ENCODE measurements around the gene HOXA10.

Gene HOXA10

GRCh38 chr7:27166531-27167505 lies 7.3 kb downstream of the HOXA10 start:
- no peaks in the 10 kb centered on the region for H3K36me3 ChIP-seq (ENCODE audit: insufficient read depth, low read length)
- H3K4me3 ChIP-seq (ENCODE audit: low read length): no peak overlapping the region
- no peak overlapping the region for H3K9ac ChIP-seq (ENCODE audit: low read depth, low read length)
- no peak overlapping the region for H3K27ac ChIP-seq (ENCODE audit: low read depth, low read length)
- WGBS: 5% methylated on average over 50 of the region's 50 CpGs
- H3K9me3 ChIP-seq (ENCODE audit: insufficient read depth, low read depth, low read length): 0 out of 2 replicates have a peak, but pooled peaks cover 8% of the 10 kb centered on the region
- H3K27me3 ChIP-seq (ENCODE audit: insufficient read depth, low read length): peaks cover 100% of the 10 kb centered on the region
- no peaks in the 10 kb centered on the region for H3K4me1 ChIP-seq (ENCODE audit: insufficient read depth, low read length)

- Histone ChIP-seq H3K36me3 (ENCODE audit: insufficient read depth, low read length) (no peaks in the 10 kb centered on the region), H3K27me3 (ENCODE audit: insufficient read depth, low read length) (peaks cover 100% of the 10 kb centered on the region), H3K9ac (ENCODE audit: low read depth, low read length) (no peak overlapping the region), H3K9me3 (ENCODE audit: insufficient read depth, low read depth, low read length) (0 out of 2 replicates have a peak, but pooled peaks cover 5% of the 10 kb centered on the region), H3K4me3 (ENCODE audit: low read length) (no peak overlapping the region), H3K4me1 (ENCODE audit: insufficient read depth, low read length) (no peaks in the 10 kb centered on the region), H3K27ac (ENCODE audit: low read depth, low read length) (no peak overlapping the region)
- 8% methylated on average over 46 of the region's 46 CpGs for WGBS
These were observed 8.1 kb downstream of the HOXA10 start for GRCh38 chr7:27165996-27166530.

- 10% methylated on average over 80 of the region's 82 CpGs for WGBS
These were observed 8.8 kb downstream of the HOXA10 start, which contains the start of gene HOXA9 for GRCh38 chr7:27165089-27165995. Gene HOXA9, minus strand, starts transcription at chr7:27165537. Its CDS starts 80 bp downstream, at chr7:27165457.

GRCh38 chr7:27164367-27165088 lies 9.6 kb downstream of the HOXA10 start:
- Histone ChIP-seq H3K9ac (ENCODE audit: low read depth, low read length) (no peak overlapping the region), H3K9me3 (ENCODE audit: insufficient read depth, low read depth, low read length) (0 out of 2 replicates have a peak, but pooled peaks cover 4% of the 10 kb centered on the region), H3K27me3 (ENCODE audit: insufficient read depth, low read length) (peaks cover 100% of the 10 kb centered on the region), H3K27ac (ENCODE audit: low read depth, low read length) (no peak overlapping the region), H3K4me3 (ENCODE audit: low read length) (no peak overlapping the region), H3K36me3 (ENCODE audit: insufficient read depth, low read length) (no peaks in the 10 kb centered on the region), H3K4me1 (ENCODE audit: insufficient read depth, low read length) (no peaks in the 10 kb centered on the region)
- 3% methylated on average over 47 of the region's 47 CpGs for WGBS

More at GRCh38 chr7:27165089-27165995, 8.8 kb downstream of the HOXA10 start, which contains the start of gene HOXA9:
- no peak within 1 kb of the TSS for H3K4me3 ChIP-seq (ENCODE audit: low read length)
- no peaks in the 10 kb centered on the region for H3K36me3 ChIP-seq (ENCODE audit: insufficient read depth, low read length)
- H3K9ac ChIP-seq (ENCODE audit: low read depth, low read length): no peak within 1 kb of the TSS
- 0 out of 2 replicates have a peak, but pooled peaks cover 4% of the 10 kb centered on the region for H3K9me3 ChIP-seq (ENCODE audit: insufficient read depth, low read depth, low read length)
- no peak within 1 kb of the TSS for H3K27ac ChIP-seq (ENCODE audit: low read depth, low read length)
- H3K27me3 ChIP-seq (ENCODE audit: insufficient read depth, low read length): peaks cover 100% of the 10 kb centered on the region
- H3K4me1 ChIP-seq (ENCODE audit: insufficient read depth, low read length): no peaks in the 10 kb centered on the region

GRCh38 chr7:27164045-27164366 lies 10.1 kb downstream of the HOXA10 start:
- 4% methylated on average over 12 of the region's 12 CpGs for WGBS
- peaks cover 100% of the 10 kb centered on the region for H3K27me3 ChIP-seq (ENCODE audit: insufficient read depth, low read length)
- H3K9me3 ChIP-seq (ENCODE audit: insufficient read depth, low read depth, low read length): 0 out of 2 replicates have a peak, but pooled peaks cover 4% of the 10 kb centered on the region
- no peak overlapping the region for H3K4me3 ChIP-seq (ENCODE audit: low read length)
- H3K4me1 ChIP-seq (ENCODE audit: insufficient read depth, low read length): no peaks in the 10 kb centered on the region
- H3K9ac ChIP-seq (ENCODE audit: low read depth, low read length): no peak overlapping the region
- H3K27ac ChIP-seq (ENCODE audit: low read depth, low read length): no peak overlapping the region
- H3K36me3 ChIP-seq (ENCODE audit: insufficient read depth, low read length): no peaks in the 10 kb centered on the region

- no peak overlapping the region for H3K27ac ChIP-seq (ENCODE audit: low read depth, low read length)
- 16% methylated on average over 24 of the region's 24 CpGs for WGBS
- H3K9me3 ChIP-seq (ENCODE audit: insufficient read depth, low read depth, low read length): 0 out of 2 replicates have a peak, but pooled peaks cover 4% of the 10 kb centered on the region
- H3K36me3 ChIP-seq (ENCODE audit: insufficient read depth, low read length): no peaks in the 10 kb centered on the region
- peaks cover 100% of the 10 kb centered on the region for H3K27me3 ChIP-seq (ENCODE audit: insufficient read depth, low read length)
- H3K9ac ChIP-seq (ENCODE audit: low read depth, low read length): no peak overlapping the region
- no peaks in the 10 kb centered on the region for H3K4me1 ChIP-seq (ENCODE audit: insufficient read depth, low read length)
- no peak overlapping the region for H3K4me3 ChIP-seq (ENCODE audit: low read length)
These were observed 10.7 kb downstream of the HOXA10 start for GRCh38 chr7:27163288-27164044.

- Histone ChIP-seq H3K27me3 (ENCODE audit: insufficient read depth, low read length) (peaks cover 100% of the 10 kb centered on the region), H3K4me3 (ENCODE audit: low read length) (no peak overlapping the region), H3K9ac (ENCODE audit: low read depth, low read length) (no peak overlapping the region), H3K27ac (ENCODE audit: low read depth, low read length) (no peak overlapping the region), H3K9me3 (ENCODE audit: insufficient read depth, low read depth, low read length) (0 out of 2 replicates have a peak, but pooled peaks cover 4% of the 10 kb centered on the region), H3K36me3 (ENCODE audit: insufficient read depth, low read length) (no peaks in the 10 kb centered on the region), H3K4me1 (ENCODE audit: insufficient read depth, low read length) (no peaks in the 10 kb centered on the region)
- WGBS: 70% methylated on average over 6 of the region's 7 CpGs
These were observed 11.4 kb downstream of the HOXA10 start for GRCh38 chr7:27162561-27163287.

GRCh38 chr7:27161721-27162560 lies 12.2 kb downstream of the HOXA10 start:
- 17% methylated on average over 28 of the region's 30 CpGs for WGBS
- H3K4me3 ChIP-seq (ENCODE audit: low read length): no peak overlapping the region
- peaks cover 7% of the 10 kb centered on the region; the same call in 1 of the 2 replicates for H3K9me3 ChIP-seq (ENCODE audit: insufficient read depth, low read depth, low read length)
- H3K27ac ChIP-seq (ENCODE audit: low read depth, low read length): no peak overlapping the region
- H3K4me1 ChIP-seq (ENCODE audit: insufficient read depth, low read length): no peaks in the 10 kb centered on the region
- peaks cover 100% of the 10 kb centered on the region for H3K27me3 ChIP-seq (ENCODE audit: insufficient read depth, low read length)
- H3K36me3 ChIP-seq (ENCODE audit: insufficient read depth, low read length): no peaks in the 10 kb centered on the region
- no peak overlapping the region for H3K9ac ChIP-seq (ENCODE audit: low read depth, low read length)

GRCh38 chr7:27161214-27161720 lies 12.9 kb downstream of the HOXA10 start:
- Histone ChIP-seq H3K9ac (ENCODE audit: low read depth, low read length) (no peak overlapping the region), H3K27ac (ENCODE audit: low read depth, low read length) (no peak overlapping the region), H3K9me3 (ENCODE audit: insufficient read depth, low read depth, low read length) (peaks cover 8% of the 10 kb centered on the region; the same call in 1 of the 2 replicates), H3K4me1 (ENCODE audit: insufficient read depth, low read length) (no peaks in the 10 kb centered on the region; the same call in 1 of the 2 replicates), H3K36me3 (ENCODE audit: insufficient read depth, low read length) (no peaks in the 10 kb centered on the region), H3K27me3 (ENCODE audit: insufficient read depth, low read length) (peaks cover 100% of the 10 kb centered on the region), H3K4me3 (ENCODE audit: low read length) (peak overlapping the region; percentile 50)
- WGBS: 7% methylated on average over 22 of the region's 27 CpGs

Data from HUES64 (cell line).